Glutamatergic neuron (in vitro differentiated cells): ENCODE measurements around the gene GARIN6. TPM values are rescaled to one million over a fixed set of nuclear protein-coding genes. Genes with fewer than 3 reads are reported as not detected.

Experiments
- DNase-seq: peaks from one replicate; pipeline ENCODE4 v3.0.0; 2022
- H3K27ac Mint-ChIP-seq: one replicate; pipeline ENCODE4 v1.8.0; 2020; ENCODE audit warnings: mild to moderate bottlenecking, mixed read lengths, inconsistent platforms; ENCODE audit not compliant: unreplicated experiment
- H3K27me3 Mint-ChIP-seq: one replicate; pipeline ENCODE4 v1.8.0; 2020; ENCODE audit warnings: mild to moderate bottlenecking, moderate library complexity, mixed read lengths, inconsistent platforms; ENCODE audit not compliant: unreplicated experiment
- H3K36me3 Mint-ChIP-seq: one replicate; pipeline ENCODE4 v1.8.0; 2020; ENCODE audit warnings: mild to moderate bottlenecking, mixed read lengths, inconsistent platforms; ENCODE audit not compliant: unreplicated experiment
- H3K4me1 Mint-ChIP-seq: one replicate; pipeline ENCODE4 v1.8.0; 2020; ENCODE audit warnings: mild to moderate bottlenecking, low read depth, mixed read lengths, inconsistent platforms; ENCODE audit not compliant: unreplicated experiment
- H3K4me3 Mint-ChIP-seq: one replicate; pipeline ENCODE4 v1.8.0; 2020; ENCODE audit warnings: mild to moderate bottlenecking, mixed read lengths, inconsistent platforms; ENCODE audit not compliant: unreplicated experiment
- H3K9me3 Mint-ChIP-seq: one replicate; pipeline ENCODE4 v1.8.0; 2020; ENCODE audit warnings: mild to moderate bottlenecking, moderate library complexity, mixed read lengths, inconsistent platforms; ENCODE audit not compliant: unreplicated experiment
- total RNA-seq: library from RNA; stranded (reverse); fragmentation: NEBNext Ultra II Directional; extraction: Animal tissue kit (Norgen Biotek cat#: 25700); gene quantifications from one replicate; pipeline ENCODE4 v1.2.1, GENCODE V29; 2021; ENCODE audit not compliant: unreplicated experiment
- TF ChIP-seq, protein P1 (sequence below): fragments of 200-600 bp; sonication (generic); IDR thresholded peaks from one replicate; pipeline ENCODE4 v1.5.0; 2021; ENCODE audit not compliant: partially characterized antibody, unreplicated experiment

GARIN6 gene
- total RNA-seq, 1 donor from 2014 or later: not detected

DNA sequence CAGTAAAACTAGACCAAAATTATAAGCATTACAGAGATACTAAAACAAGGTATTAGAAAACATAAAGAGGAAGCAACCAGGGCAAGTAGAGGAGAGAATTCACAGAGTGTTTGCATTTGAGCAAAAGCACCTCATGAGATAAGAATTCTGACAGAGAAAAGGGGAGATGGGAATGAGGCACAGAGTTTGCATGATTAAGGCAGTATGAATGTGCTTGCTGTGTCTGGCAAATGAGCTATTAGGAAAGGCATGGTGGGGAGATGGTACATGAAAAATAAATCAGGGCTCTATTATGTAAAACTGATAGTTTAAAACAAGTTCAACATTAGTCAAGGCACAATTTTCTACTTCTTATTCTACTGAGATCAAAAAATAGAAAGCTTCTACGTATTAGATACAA is 23.1 kb downstream of the GARIN6 start:
- TF ChIP-seq, protein P1, sequence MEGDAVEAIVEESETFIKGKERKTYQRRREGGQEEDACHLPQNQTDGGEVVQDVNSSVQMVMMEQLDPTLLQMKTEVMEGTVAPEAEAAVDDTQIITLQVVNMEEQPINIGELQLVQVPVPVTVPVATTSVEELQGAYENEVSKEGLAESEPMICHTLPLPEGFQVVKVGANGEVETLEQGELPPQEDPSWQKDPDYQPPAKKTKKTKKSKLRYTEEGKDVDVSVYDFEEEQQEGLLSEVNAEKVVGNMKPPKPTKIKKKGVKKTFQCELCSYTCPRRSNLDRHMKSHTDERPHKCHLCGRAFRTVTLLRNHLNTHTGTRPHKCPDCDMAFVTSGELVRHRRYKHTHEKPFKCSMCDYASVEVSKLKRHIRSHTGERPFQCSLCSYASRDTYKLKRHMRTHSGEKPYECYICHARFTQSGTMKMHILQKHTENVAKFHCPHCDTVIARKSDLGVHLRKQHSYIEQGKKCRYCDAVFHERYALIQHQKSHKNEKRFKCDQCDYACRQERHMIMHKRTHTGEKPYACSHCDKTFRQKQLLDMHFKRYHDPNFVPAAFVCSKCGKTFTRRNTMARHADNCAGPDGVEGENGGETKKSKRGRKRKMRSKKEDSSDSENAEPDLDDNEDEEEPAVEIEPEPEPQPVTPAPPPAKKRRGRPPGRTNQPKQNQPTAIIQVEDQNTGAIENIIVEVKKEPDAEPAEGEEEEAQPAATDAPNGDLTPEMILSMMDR: no peak
- H3K27ac Mint-ChIP-seq: no peak overlapping the region

DNA sequence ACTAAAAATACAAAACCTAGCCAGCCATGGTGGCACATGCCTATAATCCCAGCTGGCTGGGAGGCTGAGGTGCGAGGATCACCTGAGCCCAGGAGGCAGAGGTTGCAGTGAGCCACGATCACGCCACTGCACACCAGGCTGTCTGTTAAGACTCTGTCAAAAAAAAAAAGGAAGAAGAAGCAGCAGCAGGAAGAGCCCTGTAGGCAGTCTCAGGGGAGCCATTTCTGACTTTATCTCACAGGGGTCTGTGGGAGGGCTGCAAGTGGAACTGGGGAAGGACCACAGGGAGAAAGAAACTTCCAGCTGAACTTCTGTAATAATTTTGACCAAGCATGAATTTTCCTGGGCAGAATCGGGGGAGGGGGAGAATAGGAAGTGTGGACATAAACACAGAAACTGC is 32.7 kb downstream of the GARIN6 start:
- Mint-ChIP-seq H3K27me3 (no peaks in the 10 kb centered on the region), H3K9me3 (no peaks in the 10 kb centered on the region), H3K4me1 (no peaks in the 10 kb centered on the region), H3K4me3 (no peak overlapping the region), H3K27ac (no peak overlapping the region), H3K36me3 (no peaks in the 10 kb centered on the region)
- TF ChIP-seq, protein P1: no peak
- DNase-seq: no peak

More for the DNA sequence above, 23.1 kb downstream of the GARIN6 start:
- H3K4me3 Mint-ChIP-seq: no peak overlapping the region
- no peaks in the 10 kb centered on the region for H3K9me3 Mint-ChIP-seq
- no peaks in the 10 kb centered on the region for H3K36me3 Mint-ChIP-seq
- no peaks in the 10 kb centered on the region for H3K4me1 Mint-ChIP-seq
- H3K27me3 Mint-ChIP-seq: peaks cover 1% of the 10 kb centered on the region
- no peak for DNase-seq

DNA sequence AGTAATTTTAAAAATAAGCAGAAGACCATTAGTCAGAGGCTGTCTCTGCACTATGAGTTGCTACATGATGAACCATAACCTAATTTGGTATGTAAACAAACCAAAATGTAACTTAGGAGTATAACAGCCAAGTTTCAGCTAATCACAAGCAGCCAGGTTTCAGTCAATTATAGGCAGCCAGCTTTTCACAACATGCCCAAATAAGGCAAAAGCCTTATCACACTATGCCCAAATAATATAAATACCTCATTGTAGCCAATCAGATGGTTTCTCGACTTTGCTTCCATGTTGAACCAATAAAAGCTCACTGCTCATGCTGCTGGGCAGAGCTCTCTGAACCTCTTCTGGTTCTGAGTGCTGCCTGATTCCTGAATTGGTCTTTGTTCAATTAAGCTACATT is 38.6 kb downstream of the GARIN6 start:
- DNase-seq: no peak
- H3K27ac Mint-ChIP-seq: no peak overlapping the region
- H3K9me3 Mint-ChIP-seq: no peaks in the 10 kb centered on the region

DNA sequence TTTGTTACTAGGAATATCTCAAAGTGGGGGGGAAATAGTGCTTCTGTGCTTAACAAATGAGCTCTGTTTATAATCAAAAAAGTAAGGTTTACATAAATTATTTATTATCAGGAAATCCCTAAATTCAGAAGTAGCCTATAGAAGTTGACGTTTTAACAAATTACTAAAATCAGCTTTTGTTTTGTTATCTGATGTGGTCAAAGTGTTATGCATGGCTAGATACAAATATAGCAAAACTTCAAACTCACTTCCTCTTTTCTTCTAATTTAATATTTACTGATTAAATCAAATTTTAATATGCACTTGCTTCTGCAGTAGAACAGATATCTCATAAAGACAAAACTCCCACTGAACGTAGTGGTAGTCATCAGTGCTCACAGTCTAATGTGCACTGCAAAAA is 47.5 kb downstream of the GARIN6 start:
- Mint-ChIP-seq H3K36me3 (no peaks in the 10 kb centered on the region), H3K9me3 (no peaks in the 10 kb centered on the region), H3K4me1 (peaks cover 2% of the 10 kb centered on the region), H3K27ac (no peak overlapping the region), H3K27me3 (no peaks in the 10 kb centered on the region), H3K4me3 (no peak overlapping the region)
- DNase-seq: no peak
- TF ChIP-seq, protein P1: no peak

More for the DNA sequence above, 38.6 kb downstream of the GARIN6 start:
- TF ChIP-seq, protein P1: no peak
- Mint-ChIP-seq H3K4me3 (no peak overlapping the region), H3K27me3 (no peaks in the 10 kb centered on the region), H3K36me3 (no peaks in the 10 kb centered on the region), H3K4me1 (no peaks in the 10 kb centered on the region)
